Mesenchymal stem cell (in vitro differentiated cells and primary cell): ENCODE measurements around the gene IFI44.

ENCODE experiments used
- DNase-seq: peaks from one replicate; pipeline ENCODE4 v3.0.0-alpha.2; 2013
- H2AFZ ChIP-seq: one replicate; pipeline ENCODE4 v1.6.1; 2013; ENCODE audit warnings: low read depth, mild to moderate bottlenecking, control low read depth, inconsistent platforms, low read length, moderate library complexity
- H2AK5ac ChIP-seq: 2 replicates; pipeline ENCODE4 v1.6.1; 2013; ENCODE audit warnings: low read length, moderate library complexity, mild to moderate bottlenecking, inconsistent platforms; ENCODE audit not compliant: severe bottlenecking
- H2BK120ac ChIP-seq: one replicate; pipeline ENCODE4 v1.6.1; 2013; ENCODE audit warnings: low read depth, mild to moderate bottlenecking, inconsistent platforms, low read length, moderate library complexity
- H2BK12ac ChIP-seq, 2 experiments: one replicate each; pipeline ENCODE4 v1.6.1; 2013; ENCODE audit warnings: inconsistent platforms in 2 of 2, low read length in 2 of 2, mild to moderate bottlenecking in 2 of 2, moderate library complexity in 2 of 2, control low read depth in 1 of 2
- H2BK15ac ChIP-seq: one replicate; pipeline ENCODE4 v1.6.1; 2013; ENCODE audit warnings: mild to moderate bottlenecking, low read depth, inconsistent platforms; ENCODE audit not compliant: poor library complexity, severe bottlenecking
- H2BK5ac ChIP-seq: 2 replicates; pipeline ENCODE4 v1.6.1; 2013; ENCODE audit warnings: low read depth, mild to moderate bottlenecking, low read length, control low read depth, inconsistent platforms; ENCODE audit not compliant: poor library complexity, severe bottlenecking
- H3K14ac ChIP-seq, 2 experiments: one replicate each; pipeline ENCODE4 v1.6.1; 2013; ENCODE audit warnings: inconsistent platforms in 2 of 2, low read length in 2 of 2, control low read depth in 1 of 2, mild to moderate bottlenecking in 1 of 2, moderate library complexity in 1 of 2
- H3K18ac ChIP-seq, 2 experiments: one replicate each; pipeline ENCODE4 v1.6.1; 2013; ENCODE audit warnings: inconsistent platforms in 2 of 2, low read length in 2 of 2, control low read depth in 1 of 2, low read depth in 1 of 2, mild to moderate bottlenecking in 1 of 2
- H3K23ac ChIP-seq, 2 experiments: one replicate each; pipeline ENCODE4 v1.6.1; 2013; ENCODE audit warnings: inconsistent platforms in 2 of 2, low read length in 2 of 2, mild to moderate bottlenecking in 2 of 2, moderate library complexity in 2 of 2, control low read depth in 1 of 2
- H3K27ac ChIP-seq: 2 replicates; pipeline ENCODE4 v1.5.1; 2013; ENCODE audit warnings: mild to moderate bottlenecking, moderate library complexity, low read length, control low read depth, inconsistent platforms; ENCODE audit not compliant: poor library complexity, severe bottlenecking
- H3K27me3 ChIP-seq, 2 experiments: 2 replicates each; pipeline versions ENCODE4 v1.6.1 to v1.7.0; 2013; ENCODE audit warnings: low read length in 2 of 2, mild to moderate bottlenecking in 2 of 2, moderate library complexity in 2 of 2, control low read depth in 1 of 2, inconsistent platforms in 1 of 2; ENCODE audit not compliant: control insufficient read depth in 1 of 2, insufficient read depth in 1 of 2
- H3K36me3 ChIP-seq, 2 experiments: 2 replicates each; pipeline versions ENCODE4 v1.6.1 to v1.7.0; 2013; ENCODE audit warnings: low read length in 2 of 2, control low read depth in 1 of 2, inconsistent platforms in 1 of 2, low read depth in 1 of 2, mild to moderate bottlenecking in 1 of 2; ENCODE audit not compliant: insufficient read depth in 2 of 2, control insufficient read depth in 1 of 2
- H3K4ac ChIP-seq, 2 experiments: one replicate each; pipeline ENCODE4 v1.6.1; 2013; ENCODE audit warnings: inconsistent platforms in 2 of 2, low read length in 2 of 2, mild to moderate bottlenecking in 2 of 2, moderate library complexity in 2 of 2, control low read depth in 1 of 2, low read depth in 1 of 2
- H3K4me1 ChIP-seq: 2 replicates; pipeline ENCODE4 v1.6.1; 2013; ENCODE audit warnings: low read depth, low read length, control low read depth; ENCODE audit not compliant: control insufficient read depth, insufficient read depth
- H3K4me2 ChIP-seq: 2 replicates; pipeline ENCODE4 v1.6.1; 2013; ENCODE audit warnings: low read length, mild to moderate bottlenecking, inconsistent platforms; ENCODE audit not compliant: poor library complexity, severe bottlenecking
- H3K4me3 ChIP-seq, 2 experiments: 2 replicates each; pipeline versions ENCODE4 v1.5.1 to v1.7.0; 2013; ENCODE audit warnings: low read length in 2 of 2, mild to moderate bottlenecking in 2 of 2, control low read depth in 1 of 2, low read depth in 1 of 2; ENCODE audit not compliant: insufficient read depth in 1 of 2
- H3K79me1 ChIP-seq: replicated peaks from 2 replicates; pipeline ENCODE4 v1.6.1; 2013; ENCODE audit warnings: mild to moderate bottlenecking, control low read depth, low read length, inconsistent platforms; ENCODE audit not compliant: poor library complexity, severe bottlenecking
- H3K9ac ChIP-seq: 2 replicates; pipeline ENCODE4 v1.7.0; 2013; ENCODE audit warnings: mild to moderate bottlenecking, low read length, moderate library complexity
- H3K9me3 ChIP-seq: 2 replicates; pipeline ENCODE4 v1.7.0; 2013; ENCODE audit warnings: mild to moderate bottlenecking, low read length; ENCODE audit not compliant: control insufficient read depth
- H4K8ac ChIP-seq: one replicate; pipeline ENCODE4 v1.6.1; 2013; ENCODE audit warnings: inconsistent platforms, mild to moderate bottlenecking, low read length, moderate library complexity
- H4K91ac ChIP-seq: one replicate; pipeline ENCODE4 v1.6.1; 2013; ENCODE audit warnings: mild to moderate bottlenecking, low read length, inconsistent platforms

IFI44 gene

DNA sequence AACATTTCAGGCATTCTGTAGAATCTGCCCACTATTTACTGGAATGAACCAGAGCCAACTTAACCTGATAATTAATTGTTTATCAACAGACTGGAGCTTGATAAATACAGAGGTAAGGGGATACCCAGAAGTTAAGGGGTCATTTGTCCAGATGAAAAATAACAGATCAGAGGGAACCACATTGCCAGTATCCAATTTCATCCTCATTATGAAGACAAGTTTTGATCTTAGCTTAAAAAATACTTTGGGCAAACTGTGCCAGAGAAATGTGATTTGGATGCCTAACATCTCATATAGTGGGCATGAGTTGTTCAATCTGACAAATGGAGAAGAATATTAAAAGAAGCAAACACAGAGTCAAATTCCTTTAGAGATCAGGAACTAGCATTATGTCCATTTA lies 63.7 kb downstream of the IFI44 start:
- no peak overlapping the region for H2BK120ac ChIP-seq
- H3K27me3 ChIP-seq = no peaks in the 10 kb centered on the region
- H3K4me1 ChIP-seq = no peaks in the 10 kb centered on the region
- no peak overlapping the region for H2BK15ac ChIP-seq
- no peak for DNase-seq
- no peak overlapping the region for H2BK12ac ChIP-seq
- no peak overlapping the region for H3K14ac ChIP-seq
- no peak overlapping the region for H3K4ac ChIP-seq
- H3K36me3 ChIP-seq = no peaks in the 10 kb centered on the region
- H3K9me3 ChIP-seq = peaks cover 5% of the 10 kb centered on the region
- no peak overlapping the region for H3K23ac ChIP-seq
- H4K91ac ChIP-seq = no peak overlapping the region
- H2BK5ac ChIP-seq = no peak overlapping the region
- no peak overlapping the region for H2AK5ac ChIP-seq
- H4K8ac ChIP-seq = no peak overlapping the region
- no peak overlapping the region for H3K27ac ChIP-seq
- H3K79me1 ChIP-seq = no peaks in the 10 kb centered on the region
- no peak overlapping the region for H3K9ac ChIP-seq
- H3K18ac ChIP-seq = no peak overlapping the region
- H2AFZ ChIP-seq = no peak overlapping the region
- no peak overlapping the region for H3K4me2 ChIP-seq
- no peak overlapping the region for H3K4me3 ChIP-seq
